Femur (tissue), 1 donor: Measurements from ENCODE around the gene RAPGEF1.
"Not testable (repeated sequence)": the region's sequence is repeated elsewhere in the genome, so short reads cannot be mapped to it uniquely, and the experiment has no call there.

Source experiments
- DNase-seq: peaks from one replicate; pipeline ENCODE4 v3.0.0-alpha.2; 2017

Gene RAPGEF1

GRCh38 chr9:131554087-131554842 is 185.6 kb downstream of the RAPGEF1 start:
- DNase-seq: no peak

GRCh38 chr9:131552030-131552429 is 187.8 kb downstream of the RAPGEF1 start:
- DNase-seq: no peak

GRCh38 chr9:131550465-131550864 is 189.4 kb downstream of the RAPGEF1 start:
- DNase-seq: not testable (repeated sequence)

GRCh38 chr9:131549186-131549585 is 190.7 kb downstream of the RAPGEF1 start:
- DNase-seq: not testable (repeated sequence)

- peak; percentile 40 for DNase-seq
These were observed 193.4 kb downstream of the RAPGEF1 start for GRCh38 chr9:131546336-131547084.

GRCh38 chr9:131545786-131546335 is 194.0 kb downstream of the RAPGEF1 start:
- DNase-seq: no peak

- DNase-seq: no peak
These were observed 194.7 kb downstream of the RAPGEF1 start, which contains the start of gene PRRT1B for GRCh38 chr9:131545003-131545785. Gene PRRT1B, plus strand, starts transcription at chr9:131545523. Its CDS starts 93 bp downstream, at chr9:131545616.

- DNase-seq: no peak
These were observed 196.7 kb downstream of the RAPGEF1 start for GRCh38 chr9:131543141-131543540.

- no peak for DNase-seq
These were observed 200.5 kb downstream of the RAPGEF1 start for GRCh38 chr9:131539223-131539923.

- no peak for DNase-seq
These were observed 201.9 kb downstream of the RAPGEF1 start for GRCh38 chr9:131537946-131538345.

GRCh38 chr9:131534721-131535237 is 205.1 kb downstream of the RAPGEF1 start:
- no peak for DNase-seq

- DNase-seq: peak; percentile 92
These were observed 208.7 kb downstream of the RAPGEF1 start, which contains the start of gene UCK1 for GRCh38 chr9:131530920-131531832. Gene UCK1, minus strand, starts transcription at chr9:131531263. Its CDS starts 89 bp downstream, at chr9:131531174.

GRCh38 chr9:131530546-131530919 is 209.3 kb downstream of the RAPGEF1 start:
- DNase-seq: peak; percentile 57

GRCh38 chr9:131529597-131530545 is 210.0 kb downstream of the RAPGEF1 start:
- DNase-seq: no peak

GRCh38 chr9:131528886-131529505 is 210.9 kb downstream of the RAPGEF1 start:
- no peak for DNase-seq

- no peak for DNase-seq
These were observed 211.7 kb downstream of the RAPGEF1 start for GRCh38 chr9:131528186-131528585.
